HepG2 (cell line): ENCODE measurements around the gene COQ8B. TPM values are rescaled to one million over a fixed set of nuclear protein-coding genes. Genes with fewer than 3 reads are reported as not detected.

Experiments used
- ATAC-seq: fragments of 200-7000 bp; cut with Tn5 transposase; 3 replicates; pipeline ENCODE4 v1.9.1; 2020; ENCODE audit warnings: mild to moderate bottlenecking, moderate library complexity
- BruUV-seq: library from RNA; stranded (reverse); fragments of 400-500 nt; replicated peaks from 2 replicates; lab custom pipeline; 2021; lab: Mats Ljungman, UMichigan
- CTCF ChIA-PET: fragments of 300-600 bp; formaldehyde crosslinking; extraction: SDS; loops from one replicate; lab custom pipeline; 2021; ENCODE audit warnings: low total read pairs, inconsistent platforms, low intra/inter-chr PET ratio; lab: Yijun Ruan, JAX
- POLR2A ChIA-PET: fragments of 350-600 bp; sonication (Branson Sonifier 250); formaldehyde crosslinking; loops from one replicate; lab custom pipeline; 2020; ENCODE audit warnings: antibody characterized with exemption, inconsistent platforms; lab: Yijun Ruan, JAX
- DNase-seq: peaks from one replicate; pipeline ENCODE4 v3.0.0-alpha.2; 2015; ENCODE audit warnings: low spot score
- FAIRE-seq: peaks from 3 replicates; lab custom pipeline; 2011; peaks lifted over from hg19 to GRCh38; lab: Jason Lieb, UNC
- H2AFZ ChIP-seq: one replicate; pipeline ENCODE4 v1.6.1; 2011; ENCODE audit warnings: low read length, inconsistent platforms
- H3K27ac ChIP-seq: fragments of 300-600 bp; 3 replicates; pipeline ENCODE4 v1.8.0; 2011; ENCODE audit warnings: mixed run types, mild to moderate bottlenecking, mixed read lengths, low read length, inconsistent platforms; ENCODE audit not compliant: insufficient read depth; ENCODE audit errors: extremely low read length
- H3K27me3 ChIP-seq, 2 experiments: fragments of 200-600 bp in 1 of 2; 2 replicates in 1 of 2; 3 replicates in 1 of 2; pipeline versions ENCODE4 v1.6.0 to v1.8.0; 2011; ENCODE audit warnings: low read length in 2 of 2, mild to moderate bottlenecking in 2 of 2, moderate library complexity in 2 of 2, inconsistent platforms in 1 of 2; ENCODE audit not compliant: insufficient read depth in 2 of 2, control insufficient read depth in 1 of 2
- H3K36me3 ChIP-seq, 2 experiments: fragments of 200-600 bp in 1 of 2; replicated peaks in 1 of 2; 2 replicates in 1 of 2; 3 replicates in 1 of 2; pipeline versions ENCODE4 v1.5.1 to v1.8.0; 2011; ENCODE audit warnings: low read length in 2 of 2, inconsistent platforms in 1 of 2; ENCODE audit not compliant: insufficient read depth in 2 of 2, control insufficient read depth in 1 of 2
- H3K4me1 ChIP-seq: 2 replicates; pipeline ENCODE4 v1.5.1; 2012; ENCODE audit warnings: low read length, inconsistent platforms; ENCODE audit not compliant: insufficient read depth
- H3K4me2 ChIP-seq: 2 replicates; pipeline ENCODE4 v1.6.0; 2011; ENCODE audit warnings: low read depth, low read length, inconsistent platforms
- H3K4me3 ChIP-seq, 3 experiments: fragments of 200-600 bp in 1 of 3; sonication (generic), shearing (Covaris generic) in 1 of 3; replicated peaks in 1 of 3; 2 replicates each; pipeline ENCODE4 v1.5.1; 2011 to 2016; ENCODE audit warnings: low read length in 3 of 3, inconsistent platforms in 2 of 3, low read depth in 2 of 3, mild to moderate bottlenecking in 2 of 3, control low read depth in 1 of 3, mixed read lengths in 1 of 3; ENCODE audit not compliant: insufficient read depth in 1 of 3
- H3K79me2 ChIP-seq: one replicate; pipeline ENCODE4 v1.6.1; 2011; ENCODE audit warnings: low read length, inconsistent platforms; ENCODE audit not compliant: insufficient read depth
- H3K9ac ChIP-seq: 2 replicates; pipeline ENCODE4 v1.6.0; 2011; ENCODE audit warnings: mild to moderate bottlenecking, low read depth, low read length, inconsistent platforms; ENCODE audit not compliant: insufficient read depth
- H3K9me3 ChIP-seq: 2 replicates; pipeline ENCODE4 v1.5.1; 2012; ENCODE audit warnings: mild to moderate bottlenecking, low read length
- H4K20me1 ChIP-seq: 2 replicates; pipeline ENCODE4 v1.6.0; 2011; ENCODE audit warnings: inconsistent platforms, mild to moderate bottlenecking, low read length, moderate library complexity; ENCODE audit not compliant: insufficient read depth
- NKX3-1 ChIP-seq: sonication (generic); formaldehyde crosslinking; IDR thresholded peaks from 2 replicates; pipeline ENCODE4 v1.5.0; 2020; ENCODE audit warnings: missing genetic modification reagents
- POLR2AphosphoS5 ChIP-seq: IDR thresholded peaks from 2 replicates; pipeline ENCODE4 v1.6.1; 2012; ENCODE audit warnings: low read depth, low read length
- ZMYM3 ChIP-seq: sonication (generic); formaldehyde crosslinking; IDR thresholded peaks from 2 replicates; pipeline ENCODE4 v1.5.1; 2020; ENCODE audit warnings: mild to moderate bottlenecking, missing genetic modification reagents
- ZNF629 ChIP-seq: sonication (generic); formaldehyde crosslinking; conservative IDR thresholded peaks from 2 replicates; pipeline ENCODE4 v1.5.0; 2020; ENCODE audit warnings: missing genetic modification reagents
- ZNF672 ChIP-seq: sonication (generic); formaldehyde crosslinking; IDR thresholded peaks from 2 replicates; pipeline ENCODE4 v1.8.1; 2022; ENCODE audit warnings: missing genetic modification reagents
- ZNF780A ChIP-seq: sonication (generic); formaldehyde crosslinking; IDR thresholded peaks from 2 replicates; pipeline ENCODE4 v1.8.0; 2022; ENCODE audit warnings: mild to moderate bottlenecking, missing genetic modification reagents, moderate library complexity
- WGBS: methylation state at CpG from one replicate; pipeline ENCODE4 v1.1.6; 2017; ENCODE audit warnings: low lambda C conversion rate; 5-methylcytosine and 5-hydroxymethylcytosine counted together
- in situ Hi-C: cut with HindIII; loops from 2 replicates; pipeline ENCODE4 v1.10.0; 2017; ENCODE audit warnings: low pct_unique_long_range_greater_than_20kb; ENCODE audit not compliant: extremely low pct_ligation_motif_present
- intact Hi-C: fragments of 100-400 bp; cut with micrococcal nuclease; formaldehyde crosslinking; loops from one replicate; pipeline ENCODE4 v1.10.0; 2022; ENCODE audit not compliant: unreplicated experiment
- polyA plus RNA-seq, 8 experiments: library from polyadenylated mRNA; depleted of rRNA in 3 of 8; stranded (reverse) in 7 of 8; unstranded in 1 of 8; fragments of >200 nt; fragmentation: Illumina TruSeq in 4 of 8; extraction: Trizol in 4 of 8; gene quantifications; 2 replicates each; pipeline versions ENCODE4 v1.2.1 to v1.2.3, GENCODE V29; 2011 to 2016; ENCODE audit warnings: low read depth in 4 of 8, missing spikeins in 1 of 8, mixed read lengths in 1 of 8; ENCODE audit not compliant: insufficient read depth in 1 of 8
- total RNA-seq, 5 experiments: library from RNA; depleted of rRNA; stranded (reverse); fragments of >200 nt; fragmentation: Illumina TruSeq; extraction: Trizol; gene quantifications; 2 replicates each; pipeline ENCODE4 v1.2.3, GENCODE V29; 2016; ENCODE audit warnings: low read depth in 1 of 5
- TF ChIP-seq, protein P1 (sequence below): sonication (generic); formaldehyde crosslinking; IDR thresholded peaks from 2 replicates; pipeline ENCODE4 v1.4.0; 2020; ENCODE audit warnings: missing genetic modification reagents
- TF ChIP-seq, protein P2 (sequence below), 2 experiments: fragments of 450-650 bp in 1 of 2; sonication (generic) in 1 of 2; formaldehyde crosslinking; IDR thresholded peaks; 2 replicates each; pipeline versions ENCODE4 v1.5.0 to v1.8.0; 2020 to 2022; ENCODE audit warnings: mild to moderate bottlenecking in 1 of 2, missing genetic modification reagents in 1 of 2

COQ8B gene
- total and polyA plus RNA-seq, 2 of the 13 experiments (the other 11 are each of a cell fraction or from before 2014, with no cell fraction given) = 12.3 to 17.2 TPM

DNA sequence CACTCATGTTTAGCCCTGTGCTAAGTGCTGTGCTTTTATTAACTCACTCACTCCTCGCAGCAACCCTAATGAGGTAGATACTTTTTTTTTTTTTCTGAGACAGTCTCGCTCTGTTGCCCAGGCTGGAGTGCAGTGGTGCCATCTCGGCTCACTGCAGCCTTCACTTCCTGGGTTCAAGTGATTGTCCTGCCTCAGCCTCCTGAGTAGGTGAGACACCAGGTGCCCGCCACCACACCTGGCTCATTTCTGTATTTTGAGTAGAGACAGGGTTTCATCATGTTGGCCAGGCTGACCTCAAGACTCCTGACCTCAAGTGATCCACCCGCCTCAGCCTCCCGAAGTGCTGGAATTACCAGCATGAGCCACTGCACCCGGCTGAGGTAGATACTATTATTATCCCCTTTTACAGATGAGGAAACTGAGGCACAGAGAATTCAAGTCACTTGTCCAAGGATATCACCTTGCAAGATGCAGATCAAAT, 2.8 kb upstream of the COQ8B start:
- in situ Hi-C loops (loop anchor here (5.0 kb wide), 1 partner anchor 33 kb away; the partner anchor contains the start of genes ACTMAP and SNRPA), intact Hi-C loops (loop anchor here (2.0 to 5.0 kb wide), 2 partner anchors 31 to 88 kb away; partner anchors contain the start of genes ACTMAP and SNRPA)
- peaks cover 48% of the 10 kb centered on the region for H3K4me1 ChIP-seq
- WGBS = 22% methylated on average over 7 of the region's 7 CpGs
- peak overlapping the region; percentile 94 for H3K4me2 ChIP-seq
- no peak for DNase-seq
- no peak overlapping the region for H2AFZ ChIP-seq
- peaks cover 4 to 19% of the 10 kb centered on the region in 2 experiments; a peak in 4 of 5 replicates for H3K36me3 ChIP-seq
- no peak for ATAC-seq
- peak overlapping the region; percentile 96 for H3K9ac ChIP-seq
- ChIA-PET CTCF (no interaction called here), POLR2A (interaction anchor here (0.8 to 1.5 kb wide), 9 partner anchors 12 to 58 kb away, joined by 3 to 14 read pairs (median 4); partner anchors contain the start of genes ACTMAP, RAB4B and SNRPA)
- no peaks in the 10 kb centered on the region; a peak in 1 of 5 replicates for H3K27me3 ChIP-seq
- peaks cover 57% of the 10 kb centered on the region for H3K79me2 ChIP-seq
- no peaks in the 10 kb centered on the region for H3K9me3 ChIP-seq
- peak; percentile 84 for TF ChIP-seq ZNF629
- TF ChIP-seq POLR2AphosphoS5 = no peak
- TF ChIP-seq, protein P1, sequence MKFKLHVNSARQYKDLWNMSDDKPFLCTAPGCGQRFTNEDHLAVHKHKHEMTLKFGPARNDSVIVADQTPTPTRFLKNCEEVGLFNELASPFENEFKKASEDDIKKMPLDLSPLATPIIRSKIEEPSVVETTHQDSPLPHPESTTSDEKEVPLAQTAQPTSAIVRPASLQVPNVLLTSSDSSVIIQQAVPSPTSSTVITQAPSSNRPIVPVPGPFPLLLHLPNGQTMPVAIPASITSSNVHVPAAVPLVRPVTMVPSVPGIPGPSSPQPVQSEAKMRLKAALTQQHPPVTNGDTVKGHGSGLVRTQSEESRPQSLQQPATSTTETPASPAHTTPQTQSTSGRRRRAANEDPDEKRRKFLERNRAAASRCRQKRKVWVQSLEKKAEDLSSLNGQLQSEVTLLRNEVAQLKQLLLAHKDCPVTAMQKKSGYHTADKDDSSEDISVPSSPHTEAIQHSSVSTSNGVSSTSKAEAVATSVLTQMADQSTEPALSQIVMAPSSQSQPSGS (CRISPR knock-in tag) = no peak
- TF ChIP-seq ZNF672 (CRISPR knock-in tag) = 0 out of 2 replicates have a peak, but pooled peaks have one; percentile 43
- 0 out of 2 replicates have a peak, but pooled peaks have one; percentile 8 for TF ChIP-seq ZMYM3 (CRISPR knock-in tag)
- TF ChIP-seq NKX3-1 = no peak
- TF ChIP-seq ZNF780A (CRISPR knock-in tag) = 0 out of 2 replicates have a peak, but pooled peaks have one; percentile 35
- TF ChIP-seq, protein P2, sequence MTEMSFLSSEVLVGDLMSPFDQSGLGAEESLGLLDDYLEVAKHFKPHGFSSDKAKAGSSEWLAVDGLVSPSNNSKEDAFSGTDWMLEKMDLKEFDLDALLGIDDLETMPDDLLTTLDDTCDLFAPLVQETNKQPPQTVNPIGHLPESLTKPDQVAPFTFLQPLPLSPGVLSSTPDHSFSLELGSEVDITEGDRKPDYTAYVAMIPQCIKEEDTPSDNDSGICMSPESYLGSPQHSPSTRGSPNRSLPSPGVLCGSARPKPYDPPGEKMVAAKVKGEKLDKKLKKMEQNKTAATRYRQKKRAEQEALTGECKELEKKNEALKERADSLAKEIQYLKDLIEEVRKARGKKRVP (CRISPR knock-in tag; IDR thresholded peaks at IDR 0.05) = peak in 1 of 2 experiments; percentile 44; a peak in 1 of 4 replicates
- no TSS peak for BruUV-seq
- H3K27ac ChIP-seq = peak overlapping the region; percentile 95
- H4K20me1 ChIP-seq = 0 out of 2 replicates have a peak, but pooled peaks cover 4% of the 10 kb centered on the region
- FAIRE-seq = no peak
- H3K4me3 ChIP-seq = peak overlapping the region; percentile 90 to 99 (median 92)
